ENCODE measurements around the gene NONO. TPM values are rescaled to one million over a fixed set of nuclear protein-coding genes. Genes with fewer than 3 reads are reported as not detected.
"Not testable (repeated sequence)": the region's sequence is repeated elsewhere in the genome, so short reads cannot be mapped to it uniquely, and the experiment has no call there.

Gene NONO
- total RNA-seq, 2 experiments from 2014 or later = 440 to 472 TPM

- Mint-ChIP-seq H3K4me1 (ENCODE audit: low read depth) (no peaks in the 10 kb centered on the region), H3K4me3 (no peak overlapping the region), H3K36me3 (ENCODE audit: low read depth) (peaks cover 15% of the 10 kb centered on the region), H3K27ac (no peak overlapping the region), H3K9me3 (no peaks in the 10 kb centered on the region), H3K27me3 (no peaks in the 10 kb centered on the region)
- no peak overlapping the region for H3K27ac ChIP-seq (ENCODE audit: low read depth in 1 of 2, low read length in 2 of 2)
- TF ChIP-seq CTCF (IDR thresholded peaks at IDR 0.05) = no peak
- no peaks in the 10 kb centered on the region for H3K4me1 ChIP-seq (ENCODE audit: insufficient read depth, low read length)
- no peak overlapping the region for H3K4me3 ChIP-seq (ENCODE audit: low read length)
- no peak for DNase-seq
- ChIA-PET POLR2A (no interaction called here), CTCF (no interaction called here)
- no peaks in the 10 kb centered on the region for H3K27me3 ChIP-seq (ENCODE audit: control insufficient read depth in 1 of 2, insufficient read depth in 2 of 2, low read length in 2 of 2)
- H3K9me3 ChIP-seq (ENCODE audit: control insufficient read depth in 1 of 2, insufficient read depth in 1 of 2, low read length in 2 of 2) = no peaks in the 10 kb centered on the region
- no peak for ATAC-seq (ENCODE audit: poor library complexity)
- intact Hi-C loops (cut with DNase I, micrococcal nuclease) = no loop called here
- H3K36me3 ChIP-seq (ENCODE audit: insufficient read depth, low read length) = no peaks in the 10 kb centered on the region
These were observed 36.7 kb downstream of the NONO start for GRCh38 chrX:71320126-71320525.

GRCh38 chrX:71321731-71322130 lies 38.3 kb downstream of the NONO start:
- intact Hi-C loops (cut with DNase I, micrococcal nuclease) = no loop called here
- peaks cover 6 to 7% of the 10 kb centered on the region in 2 experiments for H3K9me3 ChIP-seq (ENCODE audit: control insufficient read depth in 1 of 2, insufficient read depth in 1 of 2, low read length in 2 of 2)
- no peak for TF ChIP-seq CTCF (IDR thresholded peaks at IDR 0.05)
- no peak overlapping the region for H3K4me3 ChIP-seq (ENCODE audit: low read length)
- no peaks in the 10 kb centered on the region for H3K9me3 Mint-ChIP-seq
- POLR2A ChIA-PET = no interaction called here
- no peaks in the 10 kb centered on the region for H3K27me3 Mint-ChIP-seq
- no peak overlapping the region for H3K27ac ChIP-seq (ENCODE audit: low read depth in 1 of 2, low read length in 2 of 2)
- H3K36me3 Mint-ChIP-seq (ENCODE audit: low read depth) = peaks cover 10% of the 10 kb centered on the region
- H3K4me1 Mint-ChIP-seq (ENCODE audit: low read depth) = no peaks in the 10 kb centered on the region
- H3K27me3 ChIP-seq (ENCODE audit: control insufficient read depth in 1 of 2, insufficient read depth in 2 of 2, low read length in 2 of 2) = no peaks in the 10 kb centered on the region
- H3K4me3 Mint-ChIP-seq = no peak overlapping the region
- no peak for DNase-seq
- CTCF ChIA-PET = no interaction called here
- no peak overlapping the region for H3K27ac Mint-ChIP-seq
- H3K36me3 ChIP-seq (ENCODE audit: insufficient read depth, low read length) = no peaks in the 10 kb centered on the region
- no peaks in the 10 kb centered on the region for H3K4me1 ChIP-seq (ENCODE audit: insufficient read depth, low read length)
- no peak for ATAC-seq (ENCODE audit: poor library complexity)

GRCh38 chrX:71324452-71324851 lies 41.0 kb downstream of the NONO start:
- H3K4me1 ChIP-seq (ENCODE audit: insufficient read depth, low read length); H3K4me1 Mint-ChIP-seq (ENCODE audit: low read depth); H3K27ac Mint-ChIP-seq; intact Hi-C loops (cut with DNase I, micrococcal nuclease); H3K9me3 Mint-ChIP-seq; POLR2A ChIA-PET; H3K27ac ChIP-seq (ENCODE audit: low read depth in 1 of 2, low read length in 2 of 2); DNase-seq; H3K27me3 Mint-ChIP-seq; ATAC-seq (ENCODE audit: poor library complexity); H3K4me3 ChIP-seq (ENCODE audit: low read length); H3K4me3 Mint-ChIP-seq; H3K36me3 ChIP-seq (ENCODE audit: insufficient read depth, low read length); H3K27me3 ChIP-seq (ENCODE audit: control insufficient read depth in 1 of 2, insufficient read depth in 2 of 2, low read length in 2 of 2): not testable (repeated sequence)
- CTCF ChIA-PET = interaction anchor here (0.7 kb wide), 1 partner anchor 157 kb away, joined by 4 read pairs; no protein-coding TSS in a partner anchor
- H3K9me3 ChIP-seq (ENCODE audit: control insufficient read depth in 1 of 2, insufficient read depth in 1 of 2, low read length in 2 of 2) = peaks cover 12 to 17% of the 10 kb centered on the region in 2 experiments
- H3K36me3 Mint-ChIP-seq (ENCODE audit: low read depth) = peaks cover 15% of the 10 kb centered on the region

- Mint-ChIP-seq H3K27me3 (no peaks in the 10 kb centered on the region), H3K9me3 (no peaks in the 10 kb centered on the region), H3K36me3 (ENCODE audit: low read depth) (peaks cover 15% of the 10 kb centered on the region), H3K27ac (no peak overlapping the region), H3K4me1 (ENCODE audit: low read depth) (no peaks in the 10 kb centered on the region), H3K4me3 (no peak overlapping the region)
- intact Hi-C loops (cut with DNase I, micrococcal nuclease) = no loop called here
- H3K4me1 ChIP-seq (ENCODE audit: insufficient read depth, low read length) = no peaks in the 10 kb centered on the region
- ATAC-seq (ENCODE audit: poor library complexity) (no peak), DNase-seq (no peak)
- H3K36me3 ChIP-seq (ENCODE audit: insufficient read depth, low read length) = no peaks in the 10 kb centered on the region
- no peak for TF ChIP-seq CTCF (IDR thresholded peaks at IDR 0.05)
- POLR2A ChIA-PET = no interaction called here
- peaks cover 12 to 17% of the 10 kb centered on the region in 2 experiments for H3K9me3 ChIP-seq (ENCODE audit: control insufficient read depth in 1 of 2, insufficient read depth in 1 of 2, low read length in 2 of 2)
- CTCF ChIA-PET = no interaction called here
- no peak overlapping the region for H3K27ac ChIP-seq (ENCODE audit: low read depth in 1 of 2, low read length in 2 of 2)
- no peaks in the 10 kb centered on the region for H3K27me3 ChIP-seq (ENCODE audit: control insufficient read depth in 1 of 2, insufficient read depth in 2 of 2, low read length in 2 of 2)
- no peak overlapping the region for H3K4me3 ChIP-seq (ENCODE audit: low read length)
These were observed 43.0 kb downstream of the NONO start for GRCh38 chrX:71326394-71326793.

GRCh38 chrX:71349151-71349665 lies 65.8 kb downstream of the NONO start:
- ATAC-seq (ENCODE audit: poor library complexity); H3K36me3 ChIP-seq (ENCODE audit: insufficient read depth, low read length); H3K36me3 Mint-ChIP-seq (ENCODE audit: low read depth); POLR2A ChIA-PET; H3K4me1 ChIP-seq (ENCODE audit: insufficient read depth, low read length); CTCF ChIA-PET; H3K9me3 ChIP-seq (ENCODE audit: control insufficient read depth in 1 of 2, insufficient read depth in 1 of 2, low read length in 2 of 2); DNase-seq; H3K27ac Mint-ChIP-seq; intact Hi-C loops (cut with DNase I, micrococcal nuclease); H3K4me3 Mint-ChIP-seq; H3K27me3 ChIP-seq (ENCODE audit: control insufficient read depth in 1 of 2, insufficient read depth in 2 of 2, low read length in 2 of 2); H3K9me3 Mint-ChIP-seq; H3K4me1 Mint-ChIP-seq (ENCODE audit: low read depth); H3K27me3 Mint-ChIP-seq; H3K27ac ChIP-seq (ENCODE audit: low read depth in 1 of 2, low read length in 2 of 2); H3K4me3 ChIP-seq (ENCODE audit: low read length): not testable (repeated sequence)
